HG03460 (cell line): ENCODE results near the gene C3orf18.

Experiments used
- ATAC-seq: cut with Tn5 transposase; IDR thresholded peaks from one replicate; pipeline ENCODE4 v1.9.1; 2021; ENCODE audit not compliant: unreplicated experiment

C3orf18 gene

GRCh38 chr3:50567386-50568167 lies at the start of gene C3orf18:
C3orf18 (minus strand) TSS chr3:50567747; CDS start chr3:50565699, 2,048 bp downstream.
- peak; percentile 74 for ATAC-seq

GRCh38 chr3:50616770-50617095 lies 49.2 kb upstream of the C3orf18 start:
- ATAC-seq = peak; percentile 57

GRCh38 chr3:50616003-50616769 lies 48.6 kb upstream of the C3orf18 start:
- ATAC-seq = peak; percentile 24

- no peak for ATAC-seq
Observed at GRCh38 chr3:50615190-50615589, 47.6 kb upstream of the C3orf18 start.

- no peak for ATAC-seq
Observed at GRCh38 chr3:50612970-50613846, 45.7 kb upstream of the C3orf18 start.

- no peak for ATAC-seq
Observed at GRCh38 chr3:50612234-50612882, 44.8 kb upstream of the C3orf18 start.

GRCh38 chr3:50611464-50612233 lies 44.1 kb upstream of the C3orf18 start, which contains the start of gene CISH:
CISH (minus strand) TSS chr3:50611774; CDS start chr3:50611650, 124 bp downstream.
- peak; percentile 67 for ATAC-seq

- ATAC-seq = no peak
Observed at GRCh38 chr3:50610992-50611463, 43.5 kb upstream of the C3orf18 start.

GRCh38 chr3:50610181-50610971 lies 42.8 kb upstream of the C3orf18 start:
- ATAC-seq = no peak

GRCh38 chr3:50609763-50610085 lies 42.2 kb upstream of the C3orf18 start:
- no peak for ATAC-seq

- no peak for ATAC-seq
Observed at GRCh38 chr3:50609071-50609762, 41.7 kb upstream of the C3orf18 start.

- ATAC-seq = no peak
Observed at GRCh38 chr3:50608278-50608677, 40.7 kb upstream of the C3orf18 start.

- ATAC-seq = no peak
Observed at GRCh38 chr3:50607271-50608091, 39.9 kb upstream of the C3orf18 start.

- no peak for ATAC-seq
Observed at GRCh38 chr3:50606596-50606995, 39.0 kb upstream of the C3orf18 start.

GRCh38 chr3:50605901-50606326 lies 38.4 kb upstream of the C3orf18 start:
- no peak for ATAC-seq

GRCh38 chr3:50604628-50605588 lies 37.4 kb upstream of the C3orf18 start:
- no peak for ATAC-seq
